H9 (cell line): ENCODE results near the gene SYNC. TPM values are rescaled to one million over a fixed set of nuclear protein-coding genes. Genes with fewer than 3 reads are reported as not detected.
A peak's percentile ranks its signal among the peaks of the same experiment; 100 is the strongest.

Experiments used
- DNase-seq: peaks from one replicate; pipeline ENCODE4 v3.0.0-alpha.2; 2017
- H2AFZ ChIP-seq: one replicate; pipeline ENCODE4 v1.6.1; 2013; ENCODE audit warnings: mild to moderate bottlenecking, low read length, control low read depth, moderate library complexity
- H2AK5ac ChIP-seq: 2 replicates; pipeline ENCODE4 v1.6.1; 2013; ENCODE audit warnings: low read length, control low read depth, mixed read lengths; ENCODE audit not compliant: insufficient read length
- H2BK120ac ChIP-seq: one replicate; pipeline ENCODE4 v1.6.1; 2013; ENCODE audit warnings: low read depth, mild to moderate bottlenecking, low read length, control low read depth, inconsistent platforms; ENCODE audit not compliant: poor library complexity, severe bottlenecking
- H2BK12ac ChIP-seq: 2 replicates; pipeline ENCODE4 v1.6.1; 2013; ENCODE audit warnings: low read length, control low read depth, mixed read lengths, low read depth; ENCODE audit not compliant: insufficient read length
- H2BK15ac ChIP-seq: 2 replicates; pipeline ENCODE4 v1.6.1; 2013; ENCODE audit warnings: low read depth, low read length, control low read depth
- H2BK20ac ChIP-seq: one replicate; pipeline ENCODE4 v1.6.1; 2013; ENCODE audit warnings: low read depth, mild to moderate bottlenecking, low read length, control low read depth, inconsistent platforms; ENCODE audit not compliant: poor library complexity, severe bottlenecking
- H2BK5ac ChIP-seq: 2 replicates; pipeline ENCODE4 v1.6.1; 2013; ENCODE audit warnings: low read length, control low read depth, mixed read lengths; ENCODE audit not compliant: insufficient read length
- H3K14ac ChIP-seq: 2 replicates; pipeline ENCODE4 v1.6.1; 2013; ENCODE audit warnings: low read length, control low read depth; ENCODE audit not compliant: insufficient read depth
- H3K18ac ChIP-seq: 2 replicates; pipeline ENCODE4 v1.6.1; 2013; ENCODE audit warnings: low read depth, mild to moderate bottlenecking, mixed read lengths, low read length, control low read depth; ENCODE audit not compliant: insufficient read length
- H3K23ac ChIP-seq: 2 replicates; pipeline ENCODE4 v1.6.1; 2013; ENCODE audit warnings: low read length, control low read depth, mixed read lengths, low read depth; ENCODE audit not compliant: insufficient read length
- H3K23me2 ChIP-seq: 2 replicates; pipeline ENCODE4 v1.6.1; 2013; ENCODE audit warnings: low read depth, mild to moderate bottlenecking, mixed read lengths, low read length, control low read depth; ENCODE audit not compliant: insufficient read length, poor library complexity, severe bottlenecking
- H3K27ac ChIP-seq: 2 replicates; pipeline ENCODE4 v1.5.1; 2013; ENCODE audit warnings: low read length, control low read depth, mixed read lengths, low read depth; ENCODE audit not compliant: insufficient read length
- H3K27me3 ChIP-seq: 2 replicates; pipeline ENCODE4 v1.6.1; 2013; ENCODE audit warnings: low read length, control low read depth, inconsistent platforms; ENCODE audit not compliant: insufficient read depth
- H3K4ac ChIP-seq: 2 replicates; pipeline ENCODE4 v1.6.1; 2013; ENCODE audit warnings: low read depth, mild to moderate bottlenecking, control low read depth, inconsistent platforms, low read length, moderate library complexity
- H3K4me1 ChIP-seq: 2 replicates; pipeline ENCODE4 v1.6.1; 2013; ENCODE audit warnings: low read length, control low read depth, inconsistent platforms; ENCODE audit not compliant: insufficient read depth
- H3K4me2 ChIP-seq: 2 replicates; pipeline ENCODE4 v1.6.1; 2013; ENCODE audit warnings: low read length, control low read depth, mixed read lengths; ENCODE audit not compliant: insufficient read length, insufficient read depth
- H3K56ac ChIP-seq: 2 replicates; pipeline ENCODE4 v1.6.1; 2013; ENCODE audit warnings: low read depth, mild to moderate bottlenecking, mixed read lengths, low read length, control low read depth; ENCODE audit not compliant: insufficient read length
- H3K79me1 ChIP-seq: 2 replicates; pipeline ENCODE4 v1.6.1; 2013; ENCODE audit warnings: low read depth, mild to moderate bottlenecking, moderate library complexity, low read length, control low read depth, inconsistent platforms; ENCODE audit not compliant: insufficient read depth, poor library complexity, severe bottlenecking
- H3K79me2 ChIP-seq: 2 replicates; pipeline ENCODE4 v1.6.1; 2013; ENCODE audit warnings: low read length, control low read depth, inconsistent platforms; ENCODE audit not compliant: insufficient read depth
- H3K9ac ChIP-seq: 2 replicates; pipeline ENCODE4 v1.6.1; 2013; ENCODE audit warnings: low read length, control low read depth, mixed read lengths; ENCODE audit not compliant: insufficient read length; ENCODE audit errors: extremely low read depth
- H3K9me3 ChIP-seq: one replicate; pipeline ENCODE4 v1.6.1; 2013; ENCODE audit warnings: low read depth, low read length, inconsistent platforms; ENCODE audit not compliant: control insufficient read depth
- H3T11ph ChIP-seq: one replicate; pipeline ENCODE4 v1.6.1; 2013; ENCODE audit warnings: mild to moderate bottlenecking, low read length, control low read depth, inconsistent platforms
- H4K20me1 ChIP-seq: one replicate; pipeline ENCODE4 v1.6.1; 2013; ENCODE audit not compliant: control insufficient read depth, insufficient read length, insufficient read depth
- H4K5ac ChIP-seq: 2 replicates; pipeline ENCODE4 v1.6.1; 2013; ENCODE audit warnings: low read depth, mild to moderate bottlenecking, mixed read lengths, low read length, control low read depth; ENCODE audit not compliant: insufficient read length
- H4K8ac ChIP-seq: replicated peaks from 2 replicates; pipeline ENCODE4 v1.6.1; 2013; ENCODE audit warnings: low read length, control low read depth, mixed read lengths, low read depth; ENCODE audit not compliant: insufficient read length
- H4K91ac ChIP-seq: 2 replicates; pipeline ENCODE4 v1.6.1; 2013; ENCODE audit warnings: low read depth, mild to moderate bottlenecking, moderate library complexity, mixed read lengths, low read length, control low read depth; ENCODE audit not compliant: insufficient read length
- H3K27ac Mint-ChIP-seq, 3 experiments: 2 replicates in 2 of 3; 3 replicates in 1 of 3; pipeline ENCODE4 v1.8.0; 2020 to 2021; ENCODE audit warnings: mixed read lengths in 3 of 3, mild to moderate bottlenecking in 1 of 3, moderate library complexity in 1 of 3
- H3K27me3 Mint-ChIP-seq: 2 replicates; pipeline ENCODE4 v1.8.0; 2021; ENCODE audit warnings: low read depth, mild to moderate bottlenecking, moderate library complexity, mixed read lengths
- H3K36me3 Mint-ChIP-seq, 3 experiments: 2 replicates in 2 of 3; 3 replicates in 1 of 3; pipeline ENCODE4 v1.8.0; 2020 to 2021; ENCODE audit warnings: low read depth in 3 of 3, mixed read lengths in 3 of 3; ENCODE audit not compliant: insufficient read depth in 1 of 3
- H3K4me1 Mint-ChIP-seq, 2 experiments: 2 replicates each; pipeline ENCODE4 v1.8.0; 2020; ENCODE audit warnings: mixed read lengths in 2 of 2
- H3K4me3 Mint-ChIP-seq, 2 experiments: 2 replicates in 1 of 2; 3 replicates in 1 of 2; pipeline ENCODE4 v1.8.0; 2020 to 2021; ENCODE audit warnings: mild to moderate bottlenecking in 2 of 2, mixed read lengths in 2 of 2, moderate library complexity in 1 of 2
- H3K9me3 Mint-ChIP-seq, 2 experiments: 2 replicates in 1 of 2; 3 replicates in 1 of 2; pipeline ENCODE4 v1.8.0; 2020; ENCODE audit warnings: mild to moderate bottlenecking in 2 of 2, mixed read lengths in 2 of 2, moderate library complexity in 1 of 2
- WGBS: extraction: QIAGEN DNeasy Blood & Tissue Kit; methylation state at CpG from one replicate; pipeline ENCODE4 v1.1.7; 2013; ENCODE audit warnings: missing lambda C conversion rate, low lambda C conversion rate, mixed read lengths; ENCODE audit not compliant: insufficient read length; ENCODE audit errors: extremely low coverage; 5-methylcytosine and 5-hydroxymethylcytosine counted together
- total RNA-seq: library from RNA; stranded (reverse); gene quantifications from 2 replicates; pipeline ENCODE4 v1.2.1, GENCODE V29; 2021
- TF ChIP-seq, protein P1 (sequence below): fragments of 200-600 bp; sonication (generic); conservative IDR thresholded peaks from 3 replicates; pipeline ENCODE4 v1.8.0; 2021; ENCODE audit warnings: antibody characterized with exemption, mild to moderate bottlenecking

The SYNC gene
- total RNA-seq, 1 experiment from 2014 or later, result 0.15 TPM

DNA sequence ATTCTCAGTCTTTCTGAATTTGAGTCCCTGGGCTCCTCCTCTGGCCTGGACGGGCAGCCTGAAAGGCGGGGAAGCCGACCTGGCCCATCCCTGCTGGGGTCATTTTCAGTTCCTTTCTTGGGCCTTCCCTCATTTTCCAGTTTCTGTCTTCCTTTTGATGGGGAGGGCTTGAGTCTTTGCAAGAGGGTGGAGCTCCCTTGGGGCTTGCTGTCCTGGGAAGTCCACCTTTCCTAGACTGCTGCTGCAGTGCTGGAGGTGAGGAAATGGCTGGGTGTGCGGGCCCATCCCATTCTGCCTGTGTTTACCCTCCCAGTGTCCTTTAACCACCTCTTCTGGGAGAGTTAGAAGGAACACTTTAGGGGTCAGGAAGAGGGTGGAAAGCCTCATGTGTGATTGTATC is 40.4 kb upstream of the SYNC start:
- Histone ChIP-seq H2BK15ac (no peak overlapping the region), H2BK120ac (no peak overlapping the region), H2BK5ac (no peak overlapping the region), H3K4ac (no peak overlapping the region), H2AK5ac (no peak overlapping the region), H3K18ac (no peak overlapping the region), H3K23ac (no peak overlapping the region), H3K27ac (no peak overlapping the region), H3K4me1 (peaks cover 3% of the 10 kb centered on the region; the same call in 1 of the 2 replicates), H4K91ac (no peak overlapping the region), H3K14ac (no peak overlapping the region), H3K79me1 (no peaks in the 10 kb centered on the region), H4K20me1 (no peaks in the 10 kb centered on the region), H3K4me2 (peak overlapping the region; percentile 74), H2BK20ac (no peak overlapping the region), H3T11ph (no peak overlapping the region), H4K5ac (no peak overlapping the region), H3K79me2 (no peaks in the 10 kb centered on the region), H3K9me3 (no peaks in the 10 kb centered on the region), H4K8ac (no peak overlapping the region), H3K23me2 (peaks cover 3% of the 10 kb centered on the region), H3K27me3 (no peaks in the 10 kb centered on the region; the same call in 1 of the 2 replicates), H2AFZ (no peak overlapping the region), H3K9ac (no peak overlapping the region), H3K56ac (no peak overlapping the region), H2BK12ac (no peak overlapping the region)
- WGBS, result no CpG with 5 or more reads among the region's 4 CpGs
- H3K36me3 Mint-ChIP-seq, result peaks cover 0 to 10% (median 5%) of the 10 kb centered on the region in 3 experiments; a peak in 5 of 7 replicates
- peak overlapping the region; percentile 75 to 83 for H3K4me3 Mint-ChIP-seq
- H3K27ac Mint-ChIP-seq, result no peak overlapping the region
- H3K9me3 Mint-ChIP-seq, result no peaks in the 10 kb centered on the region
- TF ChIP-seq, protein P1, sequence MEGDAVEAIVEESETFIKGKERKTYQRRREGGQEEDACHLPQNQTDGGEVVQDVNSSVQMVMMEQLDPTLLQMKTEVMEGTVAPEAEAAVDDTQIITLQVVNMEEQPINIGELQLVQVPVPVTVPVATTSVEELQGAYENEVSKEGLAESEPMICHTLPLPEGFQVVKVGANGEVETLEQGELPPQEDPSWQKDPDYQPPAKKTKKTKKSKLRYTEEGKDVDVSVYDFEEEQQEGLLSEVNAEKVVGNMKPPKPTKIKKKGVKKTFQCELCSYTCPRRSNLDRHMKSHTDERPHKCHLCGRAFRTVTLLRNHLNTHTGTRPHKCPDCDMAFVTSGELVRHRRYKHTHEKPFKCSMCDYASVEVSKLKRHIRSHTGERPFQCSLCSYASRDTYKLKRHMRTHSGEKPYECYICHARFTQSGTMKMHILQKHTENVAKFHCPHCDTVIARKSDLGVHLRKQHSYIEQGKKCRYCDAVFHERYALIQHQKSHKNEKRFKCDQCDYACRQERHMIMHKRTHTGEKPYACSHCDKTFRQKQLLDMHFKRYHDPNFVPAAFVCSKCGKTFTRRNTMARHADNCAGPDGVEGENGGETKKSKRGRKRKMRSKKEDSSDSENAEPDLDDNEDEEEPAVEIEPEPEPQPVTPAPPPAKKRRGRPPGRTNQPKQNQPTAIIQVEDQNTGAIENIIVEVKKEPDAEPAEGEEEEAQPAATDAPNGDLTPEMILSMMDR, result no peak
- DNase-seq, result no peak
- H3K4me1 Mint-ChIP-seq, result peaks cover 29 to 32% of the 10 kb centered on the region in 2 experiments
- H3K27me3 Mint-ChIP-seq, result peaks cover 15% of the 10 kb centered on the region
